ENCODE results near the gene SLC17A8.

GRCh38 chr12:100442403-100442802, 85.5 kb downstream of the SLC17A8 start:
- TF ChIP-seq ZNF70 (CRISPR knock-in tag; IDR thresholded peaks at IDR 0.05) (no peak), ZFP30 (CRISPR knock-in tag; IDR thresholded peaks at IDR 0.05) (no peak), PPARA (CRISPR knock-in tag; IDR thresholded peaks at IDR 0.05; ENCODE audit: borderline replicate concordance) (no peak), ZNF8 (CRISPR knock-in tag; IDR thresholded peaks at IDR 0.05) (no peak), CSDC2 (CRISPR knock-in tag; IDR thresholded peaks at IDR 0.05) (no peak), TSHZ2 (CRISPR knock-in tag; IDR thresholded peaks at IDR 0.05) (no peak), ZFP3 (CRISPR knock-in tag; IDR thresholded peaks at IDR 0.05) (no peak), ISL1 (CRISPR knock-in tag; IDR thresholded peaks at IDR 0.05) (no peak), SNAI2 (CRISPR knock-in tag; IDR thresholded peaks at IDR 0.05) (no peak)
- TF ChIP-seq, protein P1, sequence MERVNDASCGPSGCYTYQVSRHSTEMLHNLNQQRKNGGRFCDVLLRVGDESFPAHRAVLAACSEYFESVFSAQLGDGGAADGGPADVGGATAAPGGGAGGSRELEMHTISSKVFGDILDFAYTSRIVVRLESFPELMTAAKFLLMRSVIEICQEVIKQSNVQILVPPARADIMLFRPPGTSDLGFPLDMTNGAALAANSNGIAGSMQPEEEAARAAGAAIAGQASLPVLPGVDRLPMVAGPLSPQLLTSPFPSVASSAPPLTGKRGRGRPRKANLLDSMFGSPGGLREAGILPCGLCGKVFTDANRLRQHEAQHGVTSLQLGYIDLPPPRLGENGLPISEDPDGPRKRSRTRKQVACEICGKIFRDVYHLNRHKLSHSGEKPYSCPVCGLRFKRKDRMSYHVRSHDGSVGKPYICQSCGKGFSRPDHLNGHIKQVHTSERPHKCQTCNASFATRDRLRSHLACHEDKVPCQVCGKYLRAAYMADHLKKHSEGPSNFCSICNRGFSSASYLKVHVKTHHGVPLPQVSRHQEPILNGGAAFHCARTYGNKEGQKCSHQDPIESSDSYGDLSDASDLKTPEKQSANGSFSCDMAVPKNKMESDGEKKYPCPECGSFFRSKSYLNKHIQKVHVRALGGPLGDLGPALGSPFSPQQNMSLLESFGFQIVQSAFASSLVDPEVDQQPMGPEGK (CRISPR knock-in tag; IDR thresholded peaks at IDR 0.05; ENCODE audit: borderline replicate concordance), result no peak
- TF ChIP-seq, protein P2, sequence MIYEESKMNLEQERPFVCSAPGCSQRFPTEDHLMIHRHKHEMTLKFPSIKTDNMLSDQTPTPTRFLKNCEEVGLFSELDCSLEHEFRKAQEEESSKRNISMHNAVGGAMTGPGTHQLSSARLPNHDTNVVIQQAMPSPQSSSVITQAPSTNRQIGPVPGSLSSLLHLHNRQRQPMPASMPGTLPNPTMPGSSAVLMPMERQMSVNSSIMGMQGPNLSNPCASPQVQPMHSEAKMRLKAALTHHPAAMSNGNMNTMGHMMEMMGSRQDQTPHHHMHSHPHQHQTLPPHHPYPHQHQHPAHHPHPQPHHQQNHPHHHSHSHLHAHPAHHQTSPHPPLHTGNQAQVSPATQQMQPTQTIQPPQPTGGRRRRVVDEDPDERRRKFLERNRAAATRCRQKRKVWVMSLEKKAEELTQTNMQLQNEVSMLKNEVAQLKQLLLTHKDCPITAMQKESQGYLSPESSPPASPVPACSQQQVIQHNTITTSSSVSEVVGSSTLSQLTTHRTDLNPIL (CRISPR knock-in tag; IDR thresholded peaks at IDR 0.05; ENCODE audit: low read depth), result no peak

All from SK-N-SH treated with all-trans-retinoic acid at 6 μM for 48 hours (cell line).